Prostate gland (tissue), 2 donors: ENCODE measurements around the gene ADCY4.

Experiments used
- CTCF ChIP-seq, 4 experiments: fragments of 200-600 bp in 2 of 4; fragments of 450-650 bp in 2 of 4; sonication (generic) in 2 of 4; IDR thresholded peaks; 1 replicate in 3 of 4; 2 replicates in 1 of 4; pipeline ENCODE4 v1.5.1; 2016 to 2019; ENCODE audit warnings: antibody characterized with exemption in 4 of 4, mild to moderate bottlenecking in 2 of 4, moderate library complexity in 2 of 4
- POLR2AphosphoS5 ChIP-seq: sonication (generic); formaldehyde crosslinking; IDR thresholded peaks from one replicate; pipeline ENCODE4 v1.6.1; 2017; ENCODE audit warnings: antibody characterized with exemption

DNA sequence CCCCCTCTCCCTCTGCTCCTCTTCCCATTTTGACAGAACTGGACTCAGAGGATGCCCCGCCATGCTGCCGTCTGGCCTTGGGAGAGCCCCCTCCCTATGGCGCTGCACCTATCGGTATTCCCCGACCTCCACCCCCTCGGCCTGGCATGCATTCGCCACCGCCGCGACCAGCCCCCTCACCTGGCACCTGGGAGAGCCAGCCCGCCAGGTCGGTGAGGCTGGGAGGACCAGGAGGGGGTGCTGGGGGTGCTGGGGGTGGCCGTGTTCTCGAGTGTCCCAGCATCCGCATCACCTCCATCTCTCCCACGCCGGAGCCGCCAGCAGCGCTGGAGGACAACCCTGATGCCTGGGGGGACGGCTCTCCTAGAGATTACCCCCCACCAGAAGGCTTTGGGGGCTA lies 34.6 kb upstream of the ADCY4 start:
- TF ChIP-seq CTCF (IDR thresholded peaks at IDR 0.05) (no peak), POLR2AphosphoS5 (no peak)
